Type B pancreatic cell (in vitro differentiated cells): ENCODE results near the gene AP4M1. TPM values are rescaled to one million over a fixed set of nuclear protein-coding genes. Genes with fewer than 3 reads are reported as not detected.
A peak's percentile ranks its signal among the peaks of the same experiment; 100 is the strongest.
"Not testable (repeated sequence)": the region's sequence is repeated elsewhere in the genome, so short reads cannot be mapped to it uniquely, and the experiment has no call there.

Experiments used
- DNase-seq: peaks from one replicate; pipeline ENCODE4 v3.0.0; 2021; ENCODE audit warnings: mixed read lengths; ENCODE audit not compliant: unreplicated experiment; ENCODE audit errors: extremely low spot score
- H3K27ac Mint-ChIP-seq: 2 replicates; pipeline ENCODE4 v1.8.0; 2021; ENCODE audit warnings: mild to moderate bottlenecking, mixed read lengths
- H3K27me3 Mint-ChIP-seq: 2 replicates; pipeline ENCODE4 v1.8.0; 2021; ENCODE audit warnings: mixed read lengths
- H3K36me3 Mint-ChIP-seq: 2 replicates; pipeline ENCODE4 v1.8.0; 2021; ENCODE audit warnings: mixed read lengths
- H3K4me1 Mint-ChIP-seq: one replicate; pipeline ENCODE4 v1.8.0; 2021; ENCODE audit warnings: mixed read lengths; ENCODE audit not compliant: unreplicated experiment
- H3K4me3 Mint-ChIP-seq: 2 replicates; pipeline ENCODE4 v1.8.0; 2021; ENCODE audit warnings: mild to moderate bottlenecking, mixed read lengths
- H3K9me3 Mint-ChIP-seq: 2 replicates; pipeline ENCODE4 v1.8.0; 2021; ENCODE audit warnings: mixed read lengths
- CTCF ChIP-seq: fragments of 200-600 bp; sonication (generic); conservative IDR thresholded peaks from 2 replicates; pipeline ENCODE4 v1.5.0; 2021; ENCODE audit warnings: antibody characterized with exemption, mild to moderate bottlenecking
- total RNA-seq: library from RNA; stranded (reverse); gene quantifications from 2 replicates; pipeline ENCODE4 v1.2.1, GENCODE V29; 2021; ENCODE audit warnings: low replicate concordance

Gene AP4M1
- total RNA-seq, 1 donor from 2014 or later: 28.5 TPM

GRCh38 chr7:100128637-100128963 is 27.2 kb downstream of the AP4M1 start:
- H3K27ac Mint-ChIP-seq: peak overlapping the region; percentile 80
- H3K27me3 Mint-ChIP-seq: no peaks in the 10 kb centered on the region
- DNase-seq: no peak
- H3K36me3 Mint-ChIP-seq: no peaks in the 10 kb centered on the region
- peaks cover 24% of the 10 kb centered on the region for H3K4me1 Mint-ChIP-seq
- no peaks in the 10 kb centered on the region for H3K9me3 Mint-ChIP-seq
- peak overlapping the region; percentile 84 for H3K4me3 Mint-ChIP-seq
- TF ChIP-seq CTCF: no peak

- H3K4me1 Mint-ChIP-seq: peaks cover 18% of the 10 kb centered on the region
- not testable (repeated sequence) for H3K4me3 Mint-ChIP-seq, H3K27me3 Mint-ChIP-seq, H3K27ac Mint-ChIP-seq, H3K9me3 Mint-ChIP-seq, H3K36me3 Mint-ChIP-seq, DNase-seq
Measured at GRCh38 chr7:100130220-100130607, 28.8 kb downstream of the AP4M1 start.

DNA sequence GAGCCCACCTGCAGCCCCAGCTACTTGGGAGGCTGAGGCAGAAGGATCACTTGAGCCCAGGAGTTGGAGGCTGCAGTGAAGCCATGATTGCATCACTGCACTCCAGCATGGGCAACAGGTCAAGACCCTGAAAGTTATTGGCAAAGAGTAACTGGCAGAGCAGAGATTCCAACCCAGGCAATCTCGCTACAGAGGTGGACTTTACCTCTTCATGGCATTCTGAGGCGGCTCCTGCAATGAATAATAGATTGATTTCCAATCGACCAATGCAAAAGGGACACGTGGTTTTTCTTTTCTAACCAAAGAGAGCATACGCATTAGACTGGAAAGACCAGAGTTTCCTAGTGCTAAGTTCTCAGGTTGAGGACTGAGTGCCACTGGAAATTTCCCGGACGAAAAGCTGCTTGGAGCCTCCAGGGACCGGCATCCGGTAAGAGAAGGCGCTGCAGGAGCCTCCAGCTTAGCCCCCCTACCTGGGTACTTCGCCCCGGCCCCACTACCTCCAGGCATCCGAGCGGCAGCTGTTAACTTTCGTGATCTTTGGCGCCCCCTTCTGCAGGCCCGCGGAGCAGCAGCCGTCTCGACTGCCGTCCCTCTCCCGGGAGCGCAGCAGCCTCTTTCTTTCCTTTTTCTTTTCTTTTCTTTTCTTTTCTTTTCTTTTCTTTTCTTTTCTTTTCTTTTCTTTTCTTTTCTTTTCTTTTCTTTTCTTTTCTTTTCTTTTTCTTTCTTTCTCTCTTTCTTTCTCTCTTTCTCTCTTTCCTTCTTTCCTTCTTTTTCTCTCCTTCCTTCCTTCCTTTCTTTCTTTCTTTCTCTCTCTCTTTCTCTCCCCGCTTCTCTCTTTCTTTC is 29.4 kb downstream of the AP4M1 start:
- H3K9me3 Mint-ChIP-seq: no peaks in the 10 kb centered on the region
- no peak overlapping the region for H3K27ac Mint-ChIP-seq
- H3K27me3 Mint-ChIP-seq: no peaks in the 10 kb centered on the region
- peak; percentile 93 for TF ChIP-seq CTCF
- no peaks in the 10 kb centered on the region for H3K36me3 Mint-ChIP-seq
- DNase-seq: peak; percentile 89
- H3K4me3 Mint-ChIP-seq: no peak overlapping the region
- peaks cover 20% of the 10 kb centered on the region for H3K4me1 Mint-ChIP-seq

DNA sequence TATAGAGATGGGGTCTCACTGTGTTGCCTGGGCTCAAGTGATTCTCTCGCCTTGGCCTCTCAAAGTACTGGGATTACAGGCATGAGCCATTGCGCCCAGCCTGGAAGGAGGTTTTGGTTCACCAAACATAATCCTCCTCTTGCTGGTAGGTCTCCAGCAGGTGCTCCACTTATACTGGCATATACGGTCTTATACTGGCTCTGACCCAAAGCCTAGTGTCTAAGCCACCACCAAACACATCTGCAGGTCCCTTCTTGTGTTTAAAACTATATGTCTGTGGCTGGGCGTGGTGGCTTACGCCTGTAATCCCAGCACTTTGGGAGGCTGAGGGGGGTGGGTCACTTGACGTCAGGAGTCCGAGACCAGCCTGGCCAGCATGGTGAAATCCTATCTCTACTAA is 30.7 kb downstream of the AP4M1 start:
- no peak overlapping the region for H3K27ac Mint-ChIP-seq
- H3K36me3 Mint-ChIP-seq: no peaks in the 10 kb centered on the region
- no peaks in the 10 kb centered on the region for H3K9me3 Mint-ChIP-seq
- no peak for DNase-seq
- peak overlapping the region; percentile 20 for H3K4me3 Mint-ChIP-seq
- H3K4me1 Mint-ChIP-seq: peaks cover 18% of the 10 kb centered on the region
- TF ChIP-seq CTCF: no peak
- no peaks in the 10 kb centered on the region for H3K27me3 Mint-ChIP-seq

GRCh38 chr7:100132697-100133151 is 31.3 kb downstream of the AP4M1 start:
- H3K4me3 Mint-ChIP-seq: peak overlapping the region; percentile 20
- no peaks in the 10 kb centered on the region for H3K27me3 Mint-ChIP-seq
- H3K9me3 Mint-ChIP-seq: no peaks in the 10 kb centered on the region
- no peak for DNase-seq
- peak; percentile 90 for TF ChIP-seq CTCF
- peak overlapping the region; percentile 53 for H3K27ac Mint-ChIP-seq
- no peaks in the 10 kb centered on the region for H3K36me3 Mint-ChIP-seq
- H3K4me1 Mint-ChIP-seq: peaks cover 18% of the 10 kb centered on the region

GRCh38 chr7:100137851-100138760 is 36.7 kb downstream of the AP4M1 start:
- H3K4me3 Mint-ChIP-seq: no peak overlapping the region
- no peak overlapping the region for H3K27ac Mint-ChIP-seq
- H3K36me3 Mint-ChIP-seq: no peaks in the 10 kb centered on the region
- DNase-seq: no peak
- H3K4me1 Mint-ChIP-seq: peaks cover 4% of the 10 kb centered on the region
- H3K27me3 Mint-ChIP-seq: peaks cover 3% of the 10 kb centered on the region
- TF ChIP-seq CTCF: no peak
- no peaks in the 10 kb centered on the region for H3K9me3 Mint-ChIP-seq
